ENCODE measurements around the gene STEAP1.
A peak's percentile ranks its signal among the peaks of the same experiment; 100 is the strongest.

The STEAP1 gene

DNA sequence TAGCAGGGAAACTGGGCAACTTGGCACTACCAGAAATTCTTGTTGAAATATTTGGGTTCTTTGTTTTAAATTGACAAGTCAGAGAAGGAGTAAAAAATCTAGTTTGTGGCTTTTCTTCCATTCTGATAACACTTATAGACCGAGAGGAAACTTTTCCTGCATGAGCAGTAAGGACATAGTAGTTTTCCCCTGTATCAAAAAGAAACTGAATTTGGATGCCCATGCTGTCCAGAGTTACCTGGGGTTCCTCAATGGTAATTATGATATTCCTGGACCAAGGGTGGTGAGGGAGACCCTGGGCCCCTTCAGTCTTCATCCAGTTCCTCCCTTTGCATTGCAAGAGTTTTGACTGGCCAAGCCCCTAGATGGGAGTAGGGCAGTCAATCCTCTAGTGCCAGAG is 37.4 kb downstream of the STEAP1 start:
- Histone ChIP-seq H3K27ac (ENCODE audit: low read depth, low read length) (no peak overlapping the region), H3K9ac (ENCODE audit: low read depth, low read length) (no peak overlapping the region), H3K4me3 (ENCODE audit: low read depth, low read length) (no peak overlapping the region), H3K36me3 (ENCODE audit: control insufficient read depth, insufficient read depth, low read length) (no peaks in the 10 kb centered on the region), H3K4me1 (ENCODE audit: control insufficient read depth, insufficient read depth, low read length) (no peaks in the 10 kb centered on the region), H3K9me3 (ENCODE audit: control insufficient read depth, insufficient read depth, low read length) (peaks cover 36% of the 10 kb centered on the region), H3K27me3 (ENCODE audit: control insufficient read depth, insufficient read depth, low read length) (no peaks in the 10 kb centered on the region)

DNA sequence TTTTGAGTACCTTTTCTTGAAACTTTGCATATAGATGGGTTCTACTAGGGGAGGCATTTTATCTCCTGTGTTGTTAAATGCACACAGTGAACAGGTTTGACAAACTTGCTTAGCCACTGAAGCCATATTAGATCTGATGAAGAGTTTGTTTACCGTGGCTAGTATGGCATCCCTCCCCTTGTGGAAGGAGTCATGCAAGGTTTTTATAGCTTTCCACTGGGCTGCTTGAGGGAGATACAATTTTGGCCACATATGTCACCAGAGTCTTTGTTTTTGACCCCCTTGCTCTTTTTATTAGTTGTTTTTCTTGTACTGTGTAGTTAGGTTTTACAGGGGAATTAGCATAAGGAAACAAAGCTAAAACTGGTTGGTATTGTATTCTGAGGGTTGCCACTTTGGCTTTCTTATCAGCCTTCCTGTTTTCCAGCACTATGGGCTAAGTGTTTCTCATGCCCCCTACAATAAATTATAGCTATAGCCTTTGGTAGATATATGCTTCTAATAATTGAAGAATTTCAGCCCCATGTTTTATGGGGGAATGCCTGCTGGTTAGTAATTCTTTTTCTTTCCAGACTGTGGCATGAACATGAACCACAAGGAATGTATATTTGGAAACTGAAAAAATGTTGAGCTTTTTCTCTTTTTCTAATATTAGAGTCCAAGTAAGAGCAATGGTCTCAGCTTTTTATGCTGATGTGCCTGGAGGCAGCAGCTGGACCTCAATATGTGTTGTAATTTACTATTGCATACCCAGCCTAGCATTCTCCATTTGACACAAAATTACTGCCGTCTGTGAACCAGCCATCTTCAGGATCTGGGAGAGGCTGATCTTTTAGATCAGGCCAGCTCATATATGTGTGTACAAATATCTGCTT is 38.8 kb downstream of the STEAP1 start:
- Histone ChIP-seq H3K4me3 (ENCODE audit: low read depth, low read length) (no peak overlapping the region), H3K4me1 (ENCODE audit: control insufficient read depth, insufficient read depth, low read length) (no peaks in the 10 kb centered on the region), H3K27ac (ENCODE audit: low read depth, low read length) (no peak overlapping the region), H3K9me3 (ENCODE audit: control insufficient read depth, insufficient read depth, low read length) (peaks cover 36% of the 10 kb centered on the region), H3K36me3 (ENCODE audit: control insufficient read depth, insufficient read depth, low read length) (no peaks in the 10 kb centered on the region), H3K9ac (ENCODE audit: low read depth, low read length) (no peak overlapping the region), H3K27me3 (ENCODE audit: control insufficient read depth, insufficient read depth, low read length) (no peaks in the 10 kb centered on the region)

DNA sequence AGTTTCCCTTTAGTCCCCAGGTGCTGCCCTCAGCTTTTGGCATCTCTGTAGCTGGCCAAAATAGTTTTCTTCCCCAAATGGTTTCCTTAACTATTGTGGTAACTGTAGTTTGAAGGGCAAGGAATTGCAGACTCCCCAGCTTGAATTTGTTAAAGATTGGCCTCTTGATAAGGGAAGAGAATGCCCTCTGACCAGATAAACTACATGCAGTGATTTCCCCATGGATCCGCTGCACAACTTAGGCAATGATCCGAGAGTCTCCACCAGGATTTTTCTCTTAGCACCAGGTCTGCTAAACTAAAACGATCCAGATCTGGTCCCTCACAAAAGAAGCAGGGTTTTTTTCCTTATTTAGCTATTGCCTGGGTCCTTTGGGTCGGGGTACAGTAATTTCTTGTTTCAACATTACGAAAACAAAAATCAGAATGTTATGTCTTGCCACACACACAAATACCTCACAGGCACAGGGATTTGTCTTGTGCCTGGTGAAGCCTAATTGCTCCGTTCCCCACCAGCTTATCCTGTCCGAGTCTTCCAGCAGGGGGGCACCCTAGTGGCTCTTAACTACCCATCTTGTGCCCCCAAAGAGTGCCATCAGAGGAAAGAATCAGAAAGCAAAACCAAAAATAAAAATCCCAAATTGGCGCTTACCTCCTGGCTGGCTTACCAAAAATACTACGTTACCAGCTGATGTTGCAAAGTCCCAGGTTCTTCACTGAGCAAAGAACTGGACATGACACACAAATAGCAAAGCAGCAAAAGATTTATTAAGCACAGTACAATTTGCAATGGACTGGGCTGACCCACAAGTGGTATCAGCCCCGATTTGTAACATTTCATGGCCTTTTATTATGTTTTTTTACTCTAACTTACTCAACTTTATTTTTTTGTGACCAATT is 40.9 kb downstream of the STEAP1 start:
- Histone ChIP-seq H3K36me3 (ENCODE audit: control insufficient read depth, insufficient read depth, low read length) (no peaks in the 10 kb centered on the region), H3K9ac (ENCODE audit: low read depth, low read length) (no peak overlapping the region), H3K4me1 (ENCODE audit: control insufficient read depth, insufficient read depth, low read length) (no peaks in the 10 kb centered on the region), H3K27ac (ENCODE audit: low read depth, low read length) (no peak overlapping the region), H3K9me3 (ENCODE audit: control insufficient read depth, insufficient read depth, low read length) (peaks cover 30% of the 10 kb centered on the region), H3K4me3 (ENCODE audit: low read depth, low read length) (no peak overlapping the region), H3K27me3 (ENCODE audit: control insufficient read depth, insufficient read depth, low read length) (no peaks in the 10 kb centered on the region)

DNA sequence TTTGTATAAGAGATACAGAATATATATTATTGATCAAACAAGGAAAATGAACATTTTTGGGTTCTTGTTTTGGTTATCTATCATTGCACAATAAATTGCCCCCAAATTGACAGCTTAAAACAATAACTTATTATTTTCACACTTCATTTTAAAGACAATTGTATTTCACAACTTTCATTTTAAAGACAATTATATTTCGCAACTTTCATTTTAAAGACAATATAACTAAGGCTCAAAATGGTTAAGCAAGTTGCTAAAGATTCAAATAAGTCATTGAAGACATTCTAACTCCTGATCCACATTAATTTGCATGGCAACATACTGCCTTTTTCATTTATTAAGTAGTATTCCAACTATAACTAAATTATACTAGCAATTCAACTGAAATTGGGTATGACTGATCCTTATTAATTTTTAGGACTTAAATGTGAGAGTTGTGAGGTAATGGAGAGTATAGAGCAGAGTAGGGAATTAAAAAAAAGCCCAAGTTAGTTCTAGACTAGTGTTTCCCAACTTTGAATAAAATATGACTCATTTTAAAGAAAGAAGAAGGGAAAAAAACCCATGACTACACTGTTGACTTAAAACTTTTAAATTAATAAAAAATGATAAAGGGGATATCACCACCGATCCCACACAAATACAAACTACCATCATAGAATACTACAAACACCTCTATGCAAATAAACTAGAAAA is 47.4 kb downstream of the STEAP1 start:
- H3K27ac ChIP-seq (ENCODE audit: low read depth, low read length), result no peak overlapping the region
- no peaks in the 10 kb centered on the region for H3K9me3 ChIP-seq (ENCODE audit: control insufficient read depth, insufficient read depth, low read length)
- H3K4me1 ChIP-seq (ENCODE audit: control insufficient read depth, insufficient read depth, low read length), result no peaks in the 10 kb centered on the region
- H3K4me3 ChIP-seq (ENCODE audit: low read depth, low read length), result no peak overlapping the region
- H3K27me3 ChIP-seq (ENCODE audit: control insufficient read depth, insufficient read depth, low read length), result no peaks in the 10 kb centered on the region
- H3K36me3 ChIP-seq (ENCODE audit: control insufficient read depth, insufficient read depth, low read length), result no peaks in the 10 kb centered on the region
- no peak overlapping the region for H3K9ac ChIP-seq (ENCODE audit: low read depth, low read length)

DNA sequence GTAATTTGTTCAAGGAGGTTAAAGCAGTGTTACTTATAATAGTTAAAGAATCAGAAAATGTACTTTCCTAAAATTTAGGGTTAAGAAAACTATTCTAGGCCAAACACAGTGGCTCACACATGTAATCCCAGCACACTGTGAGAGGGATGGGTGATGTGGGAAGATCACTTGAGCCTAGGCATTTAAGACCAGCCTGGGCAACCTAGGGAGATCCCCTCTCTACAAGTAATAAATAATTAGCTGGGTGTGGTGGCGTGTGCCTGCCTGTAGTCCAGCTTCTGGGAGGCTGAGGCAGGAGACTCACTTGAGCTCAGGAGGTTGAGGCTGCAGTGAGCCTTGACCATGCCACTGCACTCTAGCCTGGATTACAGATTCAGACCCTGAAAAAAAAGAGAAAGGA is 53.7 kb downstream of the STEAP1 start:
- Histone ChIP-seq H3K9ac (ENCODE audit: low read depth, low read length) (no peak overlapping the region), H3K4me3 (ENCODE audit: low read depth, low read length) (no peak overlapping the region), H3K27ac (ENCODE audit: low read depth, low read length) (no peak overlapping the region), H3K36me3 (ENCODE audit: control insufficient read depth, insufficient read depth, low read length) (no peaks in the 10 kb centered on the region), H3K4me1 (ENCODE audit: control insufficient read depth, insufficient read depth, low read length) (peaks cover 14% of the 10 kb centered on the region), H3K9me3 (ENCODE audit: control insufficient read depth, insufficient read depth, low read length) (no peaks in the 10 kb centered on the region), H3K27me3 (ENCODE audit: control insufficient read depth, insufficient read depth, low read length) (peaks cover 7% of the 10 kb centered on the region; the same call in 1 of the 2 replicates)

DNA sequence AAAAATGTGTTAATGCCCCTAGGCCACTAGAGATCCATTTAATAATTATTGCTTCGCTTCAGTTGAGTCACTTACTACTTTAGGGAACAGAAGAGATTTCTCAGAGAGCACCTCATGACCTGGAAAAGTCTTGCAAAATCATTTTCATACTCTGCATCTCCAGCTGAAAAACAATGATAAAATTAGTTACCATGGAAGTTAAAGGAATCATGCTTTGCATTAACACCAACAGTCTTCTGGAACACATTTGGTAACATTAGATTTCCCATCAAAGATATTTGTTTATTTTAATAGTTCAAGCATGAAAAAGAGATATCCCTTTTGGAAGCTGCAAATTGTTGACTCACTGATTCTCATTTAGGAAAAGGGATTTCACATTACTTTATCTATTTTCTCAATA is 55.5 kb downstream of the STEAP1 start:
- Histone ChIP-seq H3K4me1 (ENCODE audit: control insufficient read depth, insufficient read depth, low read length) (peaks cover 32% of the 10 kb centered on the region), H3K36me3 (ENCODE audit: control insufficient read depth, insufficient read depth, low read length) (no peaks in the 10 kb centered on the region), H3K9me3 (ENCODE audit: control insufficient read depth, insufficient read depth, low read length) (no peaks in the 10 kb centered on the region), H3K9ac (ENCODE audit: low read depth, low read length) (no peak overlapping the region), H3K27ac (ENCODE audit: low read depth, low read length) (no peak overlapping the region), H3K4me3 (ENCODE audit: low read depth, low read length) (no peak overlapping the region), H3K27me3 (ENCODE audit: control insufficient read depth, insufficient read depth, low read length) (peaks cover 7% of the 10 kb centered on the region; the same call in 1 of the 2 replicates)

DNA sequence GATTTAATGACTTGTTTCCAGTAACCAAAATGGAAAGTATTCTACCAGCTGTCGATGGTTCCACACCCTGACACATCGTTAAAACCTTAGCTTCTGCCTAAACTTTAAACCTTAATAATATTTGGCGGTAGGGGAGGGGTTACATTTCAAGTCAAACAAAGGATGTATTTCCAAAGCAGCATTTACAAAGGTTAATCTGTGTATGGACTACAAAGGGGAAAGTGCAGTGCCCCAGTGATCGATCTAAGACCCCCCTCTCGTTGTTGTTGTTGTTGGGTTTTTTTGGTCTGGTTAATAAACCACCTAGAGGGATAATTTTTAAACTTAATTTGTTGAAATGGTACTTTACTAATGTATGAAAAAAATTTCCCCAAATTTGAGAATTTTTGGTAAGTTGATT is 56.2 kb downstream of the STEAP1 start:
- Histone ChIP-seq H3K4me1 (ENCODE audit: control insufficient read depth, insufficient read depth, low read length) (peaks cover 37% of the 10 kb centered on the region), H3K4me3 (ENCODE audit: low read depth, low read length) (peak overlapping the region; percentile 83), H3K36me3 (ENCODE audit: control insufficient read depth, insufficient read depth, low read length) (no peaks in the 10 kb centered on the region), H3K27me3 (ENCODE audit: control insufficient read depth, insufficient read depth, low read length) (peaks cover 7% of the 10 kb centered on the region; the same call in 1 of the 2 replicates), H3K9ac (ENCODE audit: low read depth, low read length) (no peak overlapping the region; the same call in 1 of the 2 replicates), H3K27ac (ENCODE audit: low read depth, low read length) (peak overlapping the region; percentile 26), H3K9me3 (ENCODE audit: control insufficient read depth, insufficient read depth, low read length) (no peaks in the 10 kb centered on the region)

DNA sequence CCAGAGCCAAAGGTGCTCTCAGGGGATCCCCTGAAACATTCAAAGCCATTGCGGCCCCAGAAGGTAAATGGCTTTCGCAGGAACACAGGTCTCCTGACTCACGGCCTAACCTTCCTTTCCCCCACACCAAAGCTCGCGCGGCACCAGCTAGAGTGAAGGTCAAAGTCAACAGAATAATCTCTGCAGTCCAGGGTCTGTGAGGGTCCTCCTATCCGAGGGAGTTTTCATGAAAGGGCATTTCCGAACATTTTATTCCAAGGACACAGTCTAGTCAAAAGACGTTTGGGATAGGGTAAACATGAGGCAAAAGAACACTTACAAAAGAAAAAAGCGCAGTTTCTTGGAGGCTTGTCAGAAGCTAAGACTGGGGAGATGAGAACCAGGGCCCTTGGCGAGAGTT is 56.7 kb downstream of the STEAP1 start:
- Histone ChIP-seq H3K36me3 (ENCODE audit: control insufficient read depth, insufficient read depth, low read length) (no peaks in the 10 kb centered on the region), H3K27me3 (ENCODE audit: control insufficient read depth, insufficient read depth, low read length) (peaks cover 7% of the 10 kb centered on the region; the same call in 1 of the 2 replicates), H3K9me3 (ENCODE audit: control insufficient read depth, insufficient read depth, low read length) (no peaks in the 10 kb centered on the region), H3K27ac (ENCODE audit: low read depth, low read length) (peak overlapping the region; percentile 26), H3K4me3 (ENCODE audit: low read depth, low read length) (peak overlapping the region; percentile 83), H3K4me1 (ENCODE audit: control insufficient read depth, insufficient read depth, low read length) (peaks cover 40% of the 10 kb centered on the region), H3K9ac (ENCODE audit: low read depth, low read length) (peak overlapping the region; percentile 42; the same call in 1 of the 2 replicates)

DNA sequence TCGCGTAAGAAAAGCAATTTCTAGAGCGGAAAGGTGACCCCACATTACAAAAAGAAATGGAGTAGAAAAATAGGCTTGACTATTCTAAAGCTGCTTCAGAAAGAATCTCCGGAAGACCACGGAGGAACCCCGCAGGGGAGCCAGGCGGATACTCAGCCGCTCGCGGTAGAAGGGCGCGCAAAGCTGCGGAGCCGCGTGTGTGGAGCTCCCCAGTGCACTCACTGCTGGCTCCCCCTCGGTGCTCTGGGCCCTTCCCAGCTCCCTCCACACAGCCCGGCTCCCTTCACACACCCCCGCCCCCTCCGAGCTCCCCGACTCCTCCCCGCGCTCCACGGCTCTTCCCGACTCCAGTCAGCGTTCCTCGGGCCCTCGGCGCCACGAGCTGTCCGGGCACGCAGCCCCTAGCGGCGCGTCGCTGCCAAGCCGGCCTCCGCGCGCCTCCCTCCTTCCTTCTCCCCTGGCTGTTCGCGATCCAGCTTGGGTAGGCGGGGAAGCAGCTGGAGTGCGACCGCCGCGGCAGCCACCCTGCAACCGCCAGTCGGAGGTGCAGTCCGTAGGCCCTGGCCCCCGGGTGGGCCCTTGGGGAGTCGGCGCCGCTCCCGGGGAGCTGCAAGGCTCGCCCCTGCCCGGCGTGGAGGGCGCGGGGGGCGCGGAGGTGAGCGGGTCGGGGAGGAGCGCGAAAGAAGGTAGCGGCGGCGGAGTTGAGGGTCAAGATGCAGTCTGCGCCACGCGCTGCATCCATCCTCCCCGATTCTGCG is 57.3 kb downstream of the STEAP1 start, which contains the start of gene STEAP2:
Gene STEAP2 (plus strand): TSS at position 350 of the 758 bp plus-strand sequence. CDS start 13,343 bp downstream, outside the sequence.
- peaks cover 7% of the 10 kb centered on the region; the same call in 1 of the 2 replicates for H3K27me3 ChIP-seq (ENCODE audit: control insufficient read depth, insufficient read depth, low read length)
- H3K9ac ChIP-seq (ENCODE audit: low read depth, low read length), result peak within 1 kb of the TSS; percentile 67
- H3K9me3 ChIP-seq (ENCODE audit: control insufficient read depth, insufficient read depth, low read length), result no peaks in the 10 kb centered on the region
- H3K27ac ChIP-seq (ENCODE audit: low read depth, low read length), result peak within 1 kb of the TSS; percentile 26
- H3K36me3 ChIP-seq (ENCODE audit: control insufficient read depth, insufficient read depth, low read length), result no peaks in the 10 kb centered on the region
- peak within 1 kb of the TSS; percentile 83 for H3K4me3 ChIP-seq (ENCODE audit: low read depth, low read length)
- peaks cover 46% of the 10 kb centered on the region for H3K4me1 ChIP-seq (ENCODE audit: control insufficient read depth, insufficient read depth, low read length)

DNA sequence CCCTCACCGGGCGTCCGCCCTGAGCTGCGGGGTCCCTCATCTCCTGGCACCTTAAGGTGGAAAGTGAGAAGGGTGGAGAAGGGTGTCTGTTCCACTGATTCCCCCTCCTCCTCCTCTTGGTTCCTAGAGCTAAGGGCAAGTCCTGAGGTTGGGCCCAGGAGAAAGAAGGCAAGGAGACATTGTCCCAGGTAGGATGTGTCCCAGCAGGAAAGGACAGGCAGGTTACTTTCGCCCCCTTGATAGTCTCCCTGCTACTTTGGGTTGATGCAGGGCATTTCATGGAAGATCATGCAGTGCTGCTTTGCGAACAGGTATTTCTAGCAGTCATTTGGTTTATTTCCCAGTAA is 57.9 kb downstream of the STEAP1 start:
- Histone ChIP-seq H3K27ac (ENCODE audit: low read depth, low read length) (peak overlapping the region; percentile 21), H3K9ac (ENCODE audit: low read depth, low read length) (peak overlapping the region; percentile 67)

More for the DNA sequence above, 57.9 kb downstream of the STEAP1 start:
- peaks cover 50% of the 10 kb centered on the region for H3K4me1 ChIP-seq (ENCODE audit: control insufficient read depth, insufficient read depth, low read length)
- H3K36me3 ChIP-seq (ENCODE audit: control insufficient read depth, insufficient read depth, low read length), result 0 out of 2 replicates have a peak, but pooled peaks cover 2% of the 10 kb centered on the region
- no peaks in the 10 kb centered on the region for H3K9me3 ChIP-seq (ENCODE audit: control insufficient read depth, insufficient read depth, low read length)
- H3K4me3 ChIP-seq (ENCODE audit: low read depth, low read length), result peak overlapping the region; percentile 83
- peaks cover 7% of the 10 kb centered on the region; the same call in 1 of the 2 replicates for H3K27me3 ChIP-seq (ENCODE audit: control insufficient read depth, insufficient read depth, low read length)
